ENCODE data around the gene CCDC30. TPM values are rescaled to one million over a fixed set of nuclear protein-coding genes. Genes with fewer than 3 reads are reported as not detected.

The CCDC30 gene
- polyA plus RNA-seq, 3 donors: 0.95 to 1.5 (median 1.2) TPM

DNA sequence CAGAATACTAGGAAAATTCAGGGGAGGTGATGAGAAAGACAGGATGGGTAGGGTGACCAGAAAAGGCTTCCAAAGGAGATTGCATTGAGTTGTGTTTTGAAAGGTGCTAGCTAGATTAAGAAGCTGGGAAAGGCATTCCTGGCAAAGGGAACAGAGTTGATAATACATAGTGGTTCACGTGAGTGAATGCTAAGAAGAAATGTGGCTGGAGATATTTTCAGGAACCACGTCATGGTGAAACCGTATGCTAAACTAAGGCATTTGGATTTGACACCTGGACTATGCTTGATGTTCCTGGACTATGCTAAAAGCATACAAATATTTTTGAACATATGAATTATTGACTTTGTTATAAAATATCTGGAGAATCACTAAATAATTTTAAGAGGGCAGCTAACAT lies 14.7 kb downstream of the CCDC30 start:
- H3K4me1 ChIP-seq (ENCODE audit: control insufficient read depth in 1 of 2, insufficient read depth in 2 of 2, low read length in 2 of 2): peaks cover 0 to 4% of the 10 kb centered on the region in 2 donors
- Mint-ChIP-seq H3K9me3 (no peaks in the 10 kb centered on the region), H3K4me1 (peaks cover 5% of the 10 kb centered on the region), H3K4me3 (no peak overlapping the region), H3K27me3 (ENCODE audit: low read depth in 3 of 3) (no peaks in the 10 kb centered on the region), H3K36me3 (peaks cover 6 to 14% of the 10 kb centered on the region in 2 donors), H3K27ac (no peak overlapping the region)
- H3K27me3 ChIP-seq (ENCODE audit: control insufficient read depth in 2 of 2, insufficient read depth in 2 of 2, low read length in 2 of 2): no peaks in the 10 kb centered on the region
- H3K79me2 ChIP-seq (ENCODE audit: insufficient read depth, low read length): no peaks in the 10 kb centered on the region
- no peak overlapping the region for H3K9ac ChIP-seq (ENCODE audit: insufficient read depth, low read length, poor library complexity, severe bottlenecking)
- no peak overlapping the region for H3K4me3 ChIP-seq (replicated peaks in 1 of 3; ENCODE audit: low read depth in 2 of 3, low read length in 3 of 3)
- H3K9me3 ChIP-seq (replicated peaks in 1 of 2; ENCODE audit: control insufficient read depth in 1 of 2, insufficient read depth in 1 of 2, low read length in 2 of 2): no peaks in the 10 kb centered on the region
- H2AFZ ChIP-seq (ENCODE audit: insufficient read depth, low read depth, low read length, poor library complexity, severe bottlenecking): no peak overlapping the region
- 85% methylated on average over 2 of the region's 3 CpGs for WGBS (ENCODE audit: insufficient coverage)
- TF ChIP-seq, protein P1, sequence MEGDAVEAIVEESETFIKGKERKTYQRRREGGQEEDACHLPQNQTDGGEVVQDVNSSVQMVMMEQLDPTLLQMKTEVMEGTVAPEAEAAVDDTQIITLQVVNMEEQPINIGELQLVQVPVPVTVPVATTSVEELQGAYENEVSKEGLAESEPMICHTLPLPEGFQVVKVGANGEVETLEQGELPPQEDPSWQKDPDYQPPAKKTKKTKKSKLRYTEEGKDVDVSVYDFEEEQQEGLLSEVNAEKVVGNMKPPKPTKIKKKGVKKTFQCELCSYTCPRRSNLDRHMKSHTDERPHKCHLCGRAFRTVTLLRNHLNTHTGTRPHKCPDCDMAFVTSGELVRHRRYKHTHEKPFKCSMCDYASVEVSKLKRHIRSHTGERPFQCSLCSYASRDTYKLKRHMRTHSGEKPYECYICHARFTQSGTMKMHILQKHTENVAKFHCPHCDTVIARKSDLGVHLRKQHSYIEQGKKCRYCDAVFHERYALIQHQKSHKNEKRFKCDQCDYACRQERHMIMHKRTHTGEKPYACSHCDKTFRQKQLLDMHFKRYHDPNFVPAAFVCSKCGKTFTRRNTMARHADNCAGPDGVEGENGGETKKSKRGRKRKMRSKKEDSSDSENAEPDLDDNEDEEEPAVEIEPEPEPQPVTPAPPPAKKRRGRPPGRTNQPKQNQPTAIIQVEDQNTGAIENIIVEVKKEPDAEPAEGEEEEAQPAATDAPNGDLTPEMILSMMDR (IDR thresholded peaks at IDR 0.05): no peak
- H3K36me3 ChIP-seq (replicated peaks in 1 of 2; ENCODE audit: control insufficient read depth in 1 of 2, insufficient read depth in 2 of 2, low read length in 2 of 2): no peaks in the 10 kb centered on the region
- H3K27ac ChIP-seq (ENCODE audit: low read depth in 1 of 2, low read length in 2 of 2): no peak overlapping the region
- no peaks in the 10 kb centered on the region for H4K20me1 ChIP-seq (ENCODE audit: insufficient read depth, low read length)
- intact Hi-C loops (cut with micrococcal nuclease): no loop called here
- H3K4me2 ChIP-seq (replicated peaks; ENCODE audit: extremely low read depth, low read length, poor library complexity, severe bottlenecking): no peak overlapping the region
- DNase-seq: no peak

DNA sequence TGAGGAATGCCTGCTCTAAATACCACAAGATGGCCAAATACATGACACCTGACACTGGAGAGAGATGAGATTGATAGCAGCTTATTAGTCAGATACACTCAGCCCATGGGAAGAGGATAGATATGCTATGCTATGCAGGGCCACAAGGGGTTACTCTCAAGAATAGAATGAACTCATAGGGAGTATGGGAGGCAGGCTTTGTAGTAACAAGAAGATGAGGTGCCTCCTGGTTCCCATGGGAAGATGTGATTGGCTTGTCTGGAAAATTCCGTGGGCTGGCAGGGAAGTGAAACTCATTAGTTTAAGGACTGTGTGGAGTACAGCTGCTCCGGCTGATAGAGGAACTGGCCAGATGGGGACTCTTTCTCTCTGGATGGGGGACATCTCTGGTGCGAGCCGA lies 16.5 kb downstream of the CCDC30 start:
- no peaks in the 10 kb centered on the region for H3K27me3 ChIP-seq (ENCODE audit: control insufficient read depth in 2 of 2, insufficient read depth in 2 of 2, low read length in 2 of 2)
- H3K27me3 Mint-ChIP-seq (ENCODE audit: low read depth in 3 of 3): no peaks in the 10 kb centered on the region
- no peaks in the 10 kb centered on the region for H3K9me3 ChIP-seq (replicated peaks in 1 of 2; ENCODE audit: control insufficient read depth in 1 of 2, insufficient read depth in 1 of 2, low read length in 2 of 2)
- H3K4me1 ChIP-seq (ENCODE audit: control insufficient read depth in 1 of 2, insufficient read depth in 2 of 2, low read length in 2 of 2): peaks cover 0 to 4% of the 10 kb centered on the region in 2 donors
- H3K9me3 Mint-ChIP-seq: no peaks in the 10 kb centered on the region
- H3K4me1 Mint-ChIP-seq: peaks cover 5% of the 10 kb centered on the region
- peaks cover 11 to 16% of the 10 kb centered on the region in 2 donors for H3K36me3 Mint-ChIP-seq
- no peak overlapping the region for H3K4me2 ChIP-seq (replicated peaks; ENCODE audit: extremely low read depth, low read length, poor library complexity, severe bottlenecking)
- TF ChIP-seq, protein P1 (IDR thresholded peaks at IDR 0.05): peak; percentile 29
- no peak overlapping the region for H3K27ac ChIP-seq (ENCODE audit: low read depth in 1 of 2, low read length in 2 of 2)
- H3K79me2 ChIP-seq (ENCODE audit: insufficient read depth, low read length): no peaks in the 10 kb centered on the region
- H4K20me1 ChIP-seq (ENCODE audit: insufficient read depth, low read length): no peaks in the 10 kb centered on the region
- H3K36me3 ChIP-seq (replicated peaks in 1 of 2; ENCODE audit: control insufficient read depth in 1 of 2, insufficient read depth in 2 of 2, low read length in 2 of 2): no peaks in the 10 kb centered on the region
- peak in 2 of 3 donors; percentile 3 to 31 for DNase-seq
- no peak overlapping the region for H2AFZ ChIP-seq (ENCODE audit: insufficient read depth, low read depth, low read length, poor library complexity, severe bottlenecking)
- no peak overlapping the region for H3K9ac ChIP-seq (ENCODE audit: insufficient read depth, low read length, poor library complexity, severe bottlenecking)
- WGBS (ENCODE audit: insufficient coverage): no CpG with 5 or more reads among the region's 4 CpGs
- intact Hi-C loops (cut with micrococcal nuclease): no loop called here
- no peak overlapping the region for H3K4me3 Mint-ChIP-seq
- H3K4me3 ChIP-seq (replicated peaks in 1 of 3; ENCODE audit: low read depth in 2 of 3, low read length in 3 of 3): no peak overlapping the region
- peak overlapping the region in 1 of 7 donors; percentile 9 for H3K27ac Mint-ChIP-seq
